ENCODE data around the gene SAAL1. TPM values are rescaled to one million over a fixed set of nuclear protein-coding genes. Genes with fewer than 3 reads are reported as not detected.

Gene SAAL1
- total RNA-seq, 5 donors from 2014 or later (not counting 1 experiment from before 2014, with no cell fraction given) = 17.2 to 22.5 (median 18.8) TPM

- ChIA-PET POLR2A (interaction anchor here in 1 of 2 donors (0.5 kb wide), 1 partner anchor 645 kb away, joined by 3 read pairs; no protein-coding TSS in a partner anchor), CTCF (no interaction called here)
- WGBS (ENCODE audit: insufficient coverage) = 38% methylated on average over 18 of the region's 36 CpGs
- no peaks in the 10 kb centered on the region for H3K4me1 ChIP-seq (ENCODE audit: control insufficient read depth in 1 of 2, extremely low read depth in 1 of 2, insufficient read depth in 2 of 2, low read length in 2 of 2)
- H3K9me3 ChIP-seq = no peaks in the 10 kb centered on the region
- peak in 1 of 35 experiments; percentile 3 for DNase-seq
- Mint-ChIP-seq H3K27me3 (peaks cover 42 to 54% of the 10 kb centered on the region in 2 donors), H3K9me3 (peaks cover 0 to 15% (median 13%) of the 10 kb centered on the region in 3 donors), H3K27ac (no peak within 1 kb of the TSS), H3K4me1 (no peaks in the 10 kb centered on the region), H3K4me3 (no peak within 1 kb of the TSS), H3K36me3 (peaks cover 10% of the 10 kb centered on the region)
- no peak for ATAC-seq (replicated peaks in 1 of 4)
- H3K27ac ChIP-seq (ENCODE audit: low read length) = no peak within 1 kb of the TSS
- no peak within 1 kb of the TSS for H3K4me3 ChIP-seq (ENCODE audit: control insufficient read depth in 1 of 2, extremely low read depth in 1 of 2, low read length in 1 of 2)
- no peaks in the 10 kb centered on the region for H3K36me3 ChIP-seq (ENCODE audit: control insufficient read depth in 2 of 2, extremely low read depth in 1 of 2, insufficient read depth in 1 of 2, low read length in 1 of 2)
- peaks cover 7 to 12% of the 10 kb centered on the region in 2 experiments for H3K27me3 ChIP-seq (replicated peaks in 1 of 2; ENCODE audit: control insufficient read depth in 2 of 2, extremely low read depth in 1 of 2, insufficient read depth in 2 of 2, low read length in 1 of 2)
Observed at GRCh38 chr11:18046116-18046777, 59.6 kb downstream of the SAAL1 start, which contains the start of gene TPH1. Gene TPH1 (minus strand): TSS chr11:18046269. CDS start chr11:18040762, 5,507 bp downstream.

DNA sequence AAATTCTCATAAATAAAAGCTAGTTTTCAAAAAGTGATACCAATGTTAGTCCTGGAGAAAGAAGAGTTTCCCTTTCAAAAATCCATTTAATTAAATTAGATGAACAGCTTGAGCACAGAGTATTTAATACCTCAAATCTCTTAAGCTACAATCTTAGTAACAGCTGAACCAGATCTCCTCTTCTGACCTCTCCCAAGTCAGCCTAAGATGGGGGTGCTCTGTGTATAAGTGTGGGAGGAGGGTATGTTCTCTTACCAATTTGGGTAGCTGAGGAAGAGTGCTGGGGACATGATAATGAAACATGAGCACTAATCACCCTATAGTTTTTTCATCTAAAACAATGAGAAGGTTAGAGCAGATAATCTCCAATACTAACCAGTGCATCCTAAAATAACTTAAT lies 69.4 kb downstream of the SAAL1 start:
- POLR2A ChIA-PET = interaction anchor here (0.5 to 0.6 kb wide), 2 partner anchors 9 to 26 kb away, joined by 3 read pairs; no protein-coding TSS in a partner anchor
- no peaks in the 10 kb centered on the region for H3K9me3 Mint-ChIP-seq
- H3K36me3 Mint-ChIP-seq = peaks cover 4% of the 10 kb centered on the region
- Histone ChIP-seq H3K27ac (ENCODE audit: low read length) (no peak overlapping the region), H3K4me3 (ENCODE audit: control insufficient read depth in 1 of 2, extremely low read depth in 1 of 2, low read length in 1 of 2) (no peak overlapping the region), H3K4me1 (ENCODE audit: control insufficient read depth in 1 of 2, extremely low read depth in 1 of 2, insufficient read depth in 2 of 2, low read length in 2 of 2) (no peaks in the 10 kb centered on the region), H3K36me3 (ENCODE audit: control insufficient read depth in 2 of 2, extremely low read depth in 1 of 2, insufficient read depth in 1 of 2, low read length in 1 of 2) (no peaks in the 10 kb centered on the region), H3K27me3 (replicated peaks in 1 of 2; ENCODE audit: control insufficient read depth in 2 of 2, extremely low read depth in 1 of 2, insufficient read depth in 2 of 2, low read length in 1 of 2) (no peaks in the 10 kb centered on the region), H3K9me3 (no peaks in the 10 kb centered on the region)
- H3K27me3 Mint-ChIP-seq = no peaks in the 10 kb centered on the region
- H3K4me3 Mint-ChIP-seq = no peak overlapping the region
- CTCF ChIA-PET = no interaction called here
- ATAC-seq (replicated peaks in 1 of 4) = no peak
- no peak overlapping the region for H3K27ac Mint-ChIP-seq
- no peaks in the 10 kb centered on the region for H3K4me1 Mint-ChIP-seq
- DNase-seq = no peak

Other genes with a start within 250 kb of the SAAL1 start
- 10 to 100 TPM; 45.9 to 59.1 (median 55.9) TPM for gene SERGEF, start 93.0 kb downstream of the SAAL1 start, total RNA-seq
- 1 to 10 TPM in 3 of 5 donors, under 1 TPM in 2; 0.38 to 1.3 (median 1.1) TPM for gene TPH1, start 59.8 kb downstream of the SAAL1 start, total RNA-seq
- gene MRGPRX3, start 26.5 kb upstream of the SAAL1 start, total RNA-seq = not detected
- gene MRGPRX4, start 66.8 kb upstream of the SAAL1 start, total RNA-seq = not detected
- gene SAA4, start 130.7 kb upstream of the SAAL1 start, total RNA-seq = under 1 TPM in 3 of 5 donors, not detected in 2; 0.54 to 0.93 (median 0.63) TPM
- gene SAA2, start 142.6 kb upstream of the SAAL1 start, total RNA-seq = 10 to 100 TPM in 1 of 5 donors, 1 to 10 TPM in 2, not detected in 2; 7.4 to 10.2 (median 8.3) TPM
- gene SAA1, start 160.2 kb upstream of the SAAL1 start, total RNA-seq = 10 to 100 TPM in 1 of 5 donors, 1 to 10 TPM in 2, not detected in 2; 7.6 to 12.9 (median 9.4) TPM
- gene HPS5, start 216.1 kb upstream of the SAAL1 start, total RNA-seq = 10 to 100 TPM; 12.9 to 17.9 (median 14.3) TPM
- gene GTF2H1, start 216.5 kb upstream of the SAAL1 start, total RNA-seq = 10 to 100 TPM; 25.9 to 44.8 (median 37.5) TPM

Data from T-cell (primary cell).